ENCODE results near the gene TADA1.

GRCh38 chr1:166858726-166859419 is 17.2 kb downstream of the TADA1 start:
- TF ChIP-seq CTCF (IDR thresholded peaks at IDR 0.05; ENCODE audit: insufficient read depth, low read depth, low read length) (no peak), EZH2 (IDR thresholded peaks at IDR 0.05; ENCODE audit: insufficient read depth, low read length) (no peak)
